PC-3 (cell line): ENCODE data around the gene JPH3. TPM values are rescaled to one million over a fixed set of nuclear protein-coding genes. Genes with fewer than 3 reads are reported as not detected.
"Not testable (repeated sequence)": the region's sequence is repeated elsewhere in the genome, so short reads cannot be mapped to it uniquely, and the experiment has no call there.

Experiments
- ATAC-seq: fragments of 200-7000 bp; cut with Tn5 transposase; 2 replicates; pipeline ENCODE4 v1.9.1; 2020; ENCODE audit warnings: mild to moderate bottlenecking, moderate library complexity
- BruUV-seq: library from RNA; stranded (reverse); fragments of 400-500 nt; replicated peaks from 2 replicates; lab custom pipeline; 2021; lab: Mats Ljungman, UMichigan
- CTCF ChIA-PET: fragments of 300-600 bp; sonication (Branson Sonifier 250); formaldehyde crosslinking; loops from one replicate; lab custom pipeline; 2022; ENCODE audit warnings: antibody characterized with exemption; lab: Charles Lee
- POLR2A ChIA-PET: fragments of 300-600 bp; sonication (Branson Sonifier 250); formaldehyde crosslinking; loops from one replicate; lab custom pipeline; 2022; ENCODE audit warnings: antibody characterized with exemption; ENCODE audit not compliant: unreplicated experiment; lab: Charles Lee
- DNase-seq: peaks from one replicate; pipeline ENCODE4 v3.0.0-alpha.2; 2015
- H2AFZ ChIP-seq: fragments of 300-600 bp; sonication (generic); 2 replicates; pipeline ENCODE4 v1.6.0; 2016; ENCODE audit warnings: antibody characterized with exemption, low read length
- H3F3A ChIP-seq: fragments of 300-600 bp; sonication (generic); one replicate; pipeline ENCODE4 v1.6.0; 2017; ENCODE audit warnings: antibody characterized with exemption, low read length, control low read depth, mild to moderate bottlenecking; ENCODE audit not compliant: unreplicated experiment
- H3K27ac ChIP-seq: fragments of 300-600 bp; sonication (generic); 2 replicates; pipeline ENCODE4 v1.5.1; 2016; ENCODE audit warnings: mild to moderate bottlenecking, low read length
- H3K27me3 ChIP-seq: fragments of 300-600 bp; sonication (generic); 2 replicates; pipeline ENCODE4 v1.6.1; 2016; ENCODE audit warnings: low read length, mixed read lengths
- H3K36me3 ChIP-seq: fragments of 300-600 bp; sonication (generic); 2 replicates; pipeline ENCODE4 v1.6.1; 2016; ENCODE audit warnings: low read depth, mixed run types, low read length, mixed read lengths
- H3K4me1 ChIP-seq: fragments of 300-600 bp; sonication (generic); 2 replicates; pipeline ENCODE4 v1.5.1; 2016; ENCODE audit warnings: low read length; ENCODE audit not compliant: insufficient read depth
- H3K4me2 ChIP-seq: fragments of 300-600 bp; sonication (generic); 2 replicates; pipeline ENCODE4 v1.6.0; 2016; ENCODE audit warnings: low read length
- H3K4me3 ChIP-seq: fragments of 300-600 bp; sonication (generic); 2 replicates; pipeline ENCODE4 v1.5.1; 2016; ENCODE audit warnings: mild to moderate bottlenecking, low read length, mixed read lengths
- H3K79me2 ChIP-seq: fragments of 300-600 bp; sonication (generic); 2 replicates; pipeline ENCODE4 v1.6.1; 2017; ENCODE audit warnings: low read length, mixed read lengths
- H3K9ac ChIP-seq: fragments of 300-600 bp; sonication (generic); 2 replicates; pipeline ENCODE4 v1.6.0; 2016; ENCODE audit warnings: mild to moderate bottlenecking, low read length
- H3K9me2 ChIP-seq: fragments of 300-600 bp; sonication (generic); replicated peaks from 2 replicates; pipeline ENCODE4 v1.6.1; 2016; ENCODE audit warnings: mixed run types, low read length, mixed read lengths
- H3K9me3 ChIP-seq: fragments of 300-600 bp; sonication (generic); 2 replicates; pipeline ENCODE4 v1.6.1; 2016; ENCODE audit warnings: low read length, mixed read lengths
- H4K20me1 ChIP-seq: fragments of 300-600 bp; sonication (generic); 2 replicates; pipeline ENCODE4 v1.6.1; 2016; ENCODE audit warnings: low read length, mixed read lengths
- CTCF ChIP-seq: fragments of 300-600 bp; sonication (generic); conservative IDR thresholded peaks from 2 replicates; pipeline ENCODE4 v1.5.1; 2017; ENCODE audit warnings: antibody characterized with exemption, low read depth, mild to moderate bottlenecking, low read length
- EZH2 ChIP-seq: fragments of 300-600 bp; sonication (generic); IDR thresholded peaks from one replicate; pipeline ENCODE4 v1.6.1; 2017; ENCODE audit warnings: antibody characterized with exemption, mild to moderate bottlenecking, low read length; ENCODE audit not compliant: unreplicated experiment
- EZH2phosphoT487 ChIP-seq: fragments of 300-600 bp; sonication (generic); IDR thresholded peaks from 2 replicates; pipeline ENCODE4 v1.6.1; 2018; ENCODE audit warnings: mild to moderate bottlenecking, antibody characterized with exemption, low read length, borderline replicate concordance
- intact Hi-C: fragments of 100-400 bp; cut with micrococcal nuclease; formaldehyde crosslinking; loops from 2 replicates; pipeline ENCODE4 v1.9.0; 2023
- total RNA-seq: library from RNA; depleted of rRNA; stranded (reverse); fragments of >200 nt; gene quantifications from 2 replicates; pipeline ENCODE4 v1.2.3, GENCODE V29; 2014

JPH3 gene
- total RNA-seq, 1 experiment from 2014 or later, result not detected

GRCh38 chr16:87725596-87726235 is 123.4 kb downstream of the JPH3 start:
- no peaks in the 10 kb centered on the region for H3K79me2 ChIP-seq
- intact Hi-C loops, result no loop called here
- no peak overlapping the region for H3K27ac ChIP-seq
- no peaks in the 10 kb centered on the region for H3F3A ChIP-seq
- H3K9ac ChIP-seq, result no peak overlapping the region
- no peak overlapping the region for H2AFZ ChIP-seq
- POLR2A ChIA-PET, result no interaction called here
- no peak overlapping the region for H3K4me3 ChIP-seq
- H3K4me1 ChIP-seq, result no peaks in the 10 kb centered on the region
- ATAC-seq (no peak), DNase-seq (no peak)
- peaks cover 9% of the 10 kb centered on the region for H3K36me3 ChIP-seq
- H3K9me3 ChIP-seq, result no peaks in the 10 kb centered on the region
- no peaks in the 10 kb centered on the region for H4K20me1 ChIP-seq
- no TSS peak for BruUV-seq
- no peak for TF ChIP-seq EZH2
- no peak for TF ChIP-seq CTCF
- H3K9me2 ChIP-seq, result no peaks in the 10 kb centered on the region
- H3K27me3 ChIP-seq, result no peaks in the 10 kb centered on the region
- no peak overlapping the region for H3K4me2 ChIP-seq
- CTCF ChIA-PET, result no interaction called here

- DNase-seq, H3K4me1 ChIP-seq, H3K9me2 ChIP-seq, H2AFZ ChIP-seq, H3K79me2 ChIP-seq, H3K9me3 ChIP-seq, H4K20me1 ChIP-seq, BruUV-seq, H3K9ac ChIP-seq, H3K36me3 ChIP-seq, ATAC-seq, H3K27ac ChIP-seq, CTCF ChIA-PET, H3F3A ChIP-seq, POLR2A ChIA-PET, H3K4me2 ChIP-seq, H3K4me3 ChIP-seq, H3K27me3 ChIP-seq, intact Hi-C loops: not testable (repeated sequence)
Measured at GRCh38 chr16:87726577-87726976, 124.3 kb downstream of the JPH3 start.

GRCh38 chr16:87727346-87727745 is 125.0 kb downstream of the JPH3 start:
- BruUV-seq, result no TSS peak
- H3K9me3 ChIP-seq, result no peaks in the 10 kb centered on the region
- POLR2A ChIA-PET, result no interaction called here

More at GRCh38 chr16:87727346-87727745, 125.0 kb downstream of the JPH3 start:
- no peak overlapping the region for H3K27ac ChIP-seq
- no peak overlapping the region for H3K4me2 ChIP-seq
- no peaks in the 10 kb centered on the region for H3K27me3 ChIP-seq
- intact Hi-C loops, result no loop called here
- no peak overlapping the region for H3K4me3 ChIP-seq
- no peak for TF ChIP-seq CTCF
- no peak for TF ChIP-seq EZH2phosphoT487
- no peak for TF ChIP-seq EZH2
- H3K9me2 ChIP-seq, result no peaks in the 10 kb centered on the region
- H3K4me1 ChIP-seq, result no peaks in the 10 kb centered on the region
- H3F3A ChIP-seq, result no peaks in the 10 kb centered on the region
- H3K79me2 ChIP-seq, result no peaks in the 10 kb centered on the region
- DNase-seq (no peak), ATAC-seq (no peak)
- no peaks in the 10 kb centered on the region for H4K20me1 ChIP-seq
- CTCF ChIA-PET, result no interaction called here
- peaks cover 9% of the 10 kb centered on the region for H3K36me3 ChIP-seq
- H3K9ac ChIP-seq, result no peak overlapping the region
- H2AFZ ChIP-seq, result no peak overlapping the region
